ENCODE data around the gene C1QTNF7.

DNA sequence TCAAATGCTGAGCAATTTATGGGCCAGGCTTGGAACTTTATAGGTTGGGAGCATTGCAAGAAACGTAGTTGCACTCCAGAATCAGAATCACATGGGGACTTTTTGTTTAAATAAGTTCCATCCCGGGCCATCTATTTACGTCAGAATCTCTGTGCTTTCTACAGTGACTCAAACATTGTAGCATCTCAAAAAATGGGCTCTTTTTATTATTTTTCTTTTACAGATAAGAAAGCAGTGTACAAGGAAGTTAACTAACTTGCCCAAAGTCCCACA lies 52.0 kb downstream of the C1QTNF7 start:
- TF ChIP-seq TCF4 (CRISPR knock-in tag; IDR thresholded peaks at IDR 0.05; ENCODE audit: borderline replicate concordance) (no peak), CSRNP3 (CRISPR knock-in tag; IDR thresholded peaks at IDR 0.05) (no peak), ESRRG (CRISPR knock-in tag; IDR thresholded peaks at IDR 0.05) (no peak), OSR1 (CRISPR knock-in tag; IDR thresholded peaks at IDR 0.05) (no peak), BACH2 (CRISPR knock-in tag; IDR thresholded peaks at IDR 0.05; ENCODE audit: borderline replicate concordance) (no peak)
- TF ChIP-seq, protein P1, sequence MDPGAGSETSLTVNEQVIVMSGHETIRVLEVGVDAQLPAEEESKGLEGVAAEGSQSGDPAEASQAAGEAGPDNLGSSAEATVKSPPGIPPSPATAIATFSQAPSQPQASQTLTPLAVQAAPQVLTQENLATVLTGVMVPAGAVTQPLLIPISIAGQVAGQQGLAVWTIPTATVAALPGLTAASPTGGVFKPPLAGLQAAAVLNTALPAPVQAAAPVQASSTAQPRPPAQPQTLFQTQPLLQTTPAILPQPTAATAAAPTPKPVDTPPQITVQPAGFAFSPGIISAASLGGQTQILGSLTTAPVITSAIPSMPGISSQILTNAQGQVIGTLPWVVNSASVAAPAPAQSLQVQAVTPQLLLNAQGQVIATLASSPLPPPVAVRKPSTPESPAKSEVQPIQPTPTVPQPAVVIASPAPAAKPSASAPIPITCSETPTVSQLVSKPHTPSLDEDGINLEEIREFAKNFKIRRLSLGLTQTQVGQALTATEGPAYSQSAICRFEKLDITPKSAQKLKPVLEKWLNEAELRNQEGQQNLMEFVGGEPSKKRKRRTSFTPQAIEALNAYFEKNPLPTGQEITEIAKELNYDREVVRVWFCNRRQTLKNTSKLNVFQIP (CRISPR knock-in tag; IDR thresholded peaks at IDR 0.05; ENCODE audit: borderline replicate concordance, low read depth), result no peak
- TF ChIP-seq, protein P2, sequence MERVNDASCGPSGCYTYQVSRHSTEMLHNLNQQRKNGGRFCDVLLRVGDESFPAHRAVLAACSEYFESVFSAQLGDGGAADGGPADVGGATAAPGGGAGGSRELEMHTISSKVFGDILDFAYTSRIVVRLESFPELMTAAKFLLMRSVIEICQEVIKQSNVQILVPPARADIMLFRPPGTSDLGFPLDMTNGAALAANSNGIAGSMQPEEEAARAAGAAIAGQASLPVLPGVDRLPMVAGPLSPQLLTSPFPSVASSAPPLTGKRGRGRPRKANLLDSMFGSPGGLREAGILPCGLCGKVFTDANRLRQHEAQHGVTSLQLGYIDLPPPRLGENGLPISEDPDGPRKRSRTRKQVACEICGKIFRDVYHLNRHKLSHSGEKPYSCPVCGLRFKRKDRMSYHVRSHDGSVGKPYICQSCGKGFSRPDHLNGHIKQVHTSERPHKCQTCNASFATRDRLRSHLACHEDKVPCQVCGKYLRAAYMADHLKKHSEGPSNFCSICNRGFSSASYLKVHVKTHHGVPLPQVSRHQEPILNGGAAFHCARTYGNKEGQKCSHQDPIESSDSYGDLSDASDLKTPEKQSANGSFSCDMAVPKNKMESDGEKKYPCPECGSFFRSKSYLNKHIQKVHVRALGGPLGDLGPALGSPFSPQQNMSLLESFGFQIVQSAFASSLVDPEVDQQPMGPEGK (CRISPR knock-in tag; IDR thresholded peaks at IDR 0.05; ENCODE audit: borderline replicate concordance), result no peak

All from SK-N-SH treated with all-trans-retinoic acid at 6 μM for 48 hours (cell line).